Spinal cord (tissue), 10 donors: ENCODE results near the gene TXLNB. TPM values are rescaled to one million over a fixed set of nuclear protein-coding genes. Genes with fewer than 3 reads are reported as not detected.
"Not testable (repeated sequence)": the region's sequence is repeated elsewhere in the genome, so short reads cannot be mapped to it uniquely, and the experiment has no call there.

Source experiments
- DNase-seq, 6 donors: peaks; one replicate each; pipeline versions ENCODE4 v3.0.0 to v3.0.0-alpha.2; 2013 to 2015; ENCODE audit warnings: low spot score in 6 of 6, low read depth in 4 of 6
- H3K27ac ChIP-seq: one replicate; pipeline ENCODE4 v1.5.1; 2013; ENCODE audit warnings: low read depth, low read length, control low read depth
- H3K27me3 ChIP-seq: one replicate; pipeline ENCODE4 v1.6.1; 2013; ENCODE audit warnings: low read length; ENCODE audit not compliant: control insufficient read depth, insufficient read depth
- H3K36me3 ChIP-seq: one replicate; pipeline ENCODE4 v1.6.1; 2013; ENCODE audit warnings: low read length; ENCODE audit not compliant: control insufficient read depth, insufficient read depth
- H3K4me1 ChIP-seq: one replicate; pipeline ENCODE4 v1.6.1; 2013; ENCODE audit warnings: low read length; ENCODE audit not compliant: control insufficient read depth, insufficient read depth
- H3K4me3 ChIP-seq: one replicate; pipeline ENCODE4 v1.5.1; 2013; ENCODE audit warnings: low read depth, low read length, control low read depth
- H3K9me3 ChIP-seq: one replicate; pipeline ENCODE4 v1.6.1; 2013; ENCODE audit warnings: low read length; ENCODE audit not compliant: control insufficient read depth, insufficient read depth
- WGBS: methylation state at CpG from one replicate; pipeline ENCODE4 v1.1.5; 2013; ENCODE audit warnings: missing lambda C conversion rate; ENCODE audit not compliant: insufficient coverage; 5-methylcytosine and 5-hydroxymethylcytosine counted together
- polyA plus RNA-seq, 2 donors: library from polyadenylated mRNA; unstranded; fragments of 120-200 nt; gene quantifications; one replicate each; pipeline ENCODE4 v1.2.1, GENCODE V29; 2013; ENCODE audit not compliant: insufficient read length in 2 of 2
- total RNA-seq, 2 donors: library from RNA; depleted of rRNA in 1 of 2; stranded (reverse); fragments of 120-200 nt in 1 of 2; fragments of >200 nt in 1 of 2; gene quantifications; one replicate each; pipeline versions ENCODE4 v1.2.3 to v1.2.4, GENCODE V29; 2013 to 2014
- donor health status: healthy.

Gene TXLNB
- total and polyA plus RNA-seq, 4 donors, result 2.0 to 7.1 (median 2.6) TPM

DNA sequence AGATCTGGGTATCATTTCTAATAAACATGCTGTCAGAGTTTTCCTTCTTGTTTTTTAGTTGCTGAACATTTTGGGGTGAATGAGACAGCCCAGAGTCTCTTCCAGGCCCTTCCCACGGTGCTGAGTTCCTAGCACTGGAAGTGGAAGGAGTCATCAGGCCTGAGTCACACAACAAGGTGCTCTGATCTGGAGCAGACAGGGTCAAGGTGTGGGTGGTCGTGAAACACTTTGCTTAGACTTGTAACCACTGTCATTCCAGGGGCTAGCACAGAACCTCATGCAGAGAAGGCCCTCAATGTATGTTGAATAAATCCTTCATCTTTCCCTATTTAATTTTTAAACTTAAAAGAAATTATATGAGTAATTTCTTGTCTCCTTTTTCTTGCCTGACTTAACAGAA, 60.6 kb downstream of the TXLNB start:
- no peak for DNase-seq
- no peak overlapping the region for H3K27ac ChIP-seq
- 0% methylated on average over 1 of the region's 2 CpGs for WGBS
- H3K36me3 ChIP-seq, result no peaks in the 10 kb centered on the region
- no peaks in the 10 kb centered on the region for H3K9me3 ChIP-seq
- no peaks in the 10 kb centered on the region for H3K27me3 ChIP-seq
- no peak overlapping the region for H3K4me3 ChIP-seq
- H3K4me1 ChIP-seq, result no peaks in the 10 kb centered on the region

DNA sequence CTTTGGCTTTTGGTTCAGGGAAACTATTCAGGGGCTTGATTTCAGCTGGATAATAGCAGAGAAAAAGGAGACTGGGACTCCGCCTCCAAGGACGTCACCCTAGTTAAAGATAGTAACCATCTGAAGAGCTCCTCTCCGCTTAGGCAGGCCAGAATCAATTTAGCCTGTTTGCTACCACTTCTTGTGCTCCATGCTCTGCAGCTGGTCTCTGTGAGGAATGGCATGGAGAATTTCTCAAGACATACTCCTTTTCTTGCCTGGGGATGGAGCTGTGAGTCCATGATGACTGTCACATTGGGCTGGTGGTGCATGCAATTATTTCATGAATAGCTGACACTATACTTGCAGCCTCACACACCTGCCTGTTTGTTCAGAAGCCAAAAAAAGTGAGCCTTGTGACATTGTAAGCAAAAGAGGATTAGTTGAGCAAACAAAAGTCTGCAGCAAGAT, 61.4 kb downstream of the TXLNB start:
- Histone ChIP-seq H3K27me3 (no peaks in the 10 kb centered on the region), H3K9me3 (no peaks in the 10 kb centered on the region), H3K36me3 (no peaks in the 10 kb centered on the region), H3K27ac (no peak overlapping the region), H3K4me1 (no peaks in the 10 kb centered on the region), H3K4me3 (no peak overlapping the region)
- peak in 1 of 6 donors; percentile 20 for DNase-seq
- WGBS, result 65% methylated on average over 2 of the region's 3 CpGs

DNA sequence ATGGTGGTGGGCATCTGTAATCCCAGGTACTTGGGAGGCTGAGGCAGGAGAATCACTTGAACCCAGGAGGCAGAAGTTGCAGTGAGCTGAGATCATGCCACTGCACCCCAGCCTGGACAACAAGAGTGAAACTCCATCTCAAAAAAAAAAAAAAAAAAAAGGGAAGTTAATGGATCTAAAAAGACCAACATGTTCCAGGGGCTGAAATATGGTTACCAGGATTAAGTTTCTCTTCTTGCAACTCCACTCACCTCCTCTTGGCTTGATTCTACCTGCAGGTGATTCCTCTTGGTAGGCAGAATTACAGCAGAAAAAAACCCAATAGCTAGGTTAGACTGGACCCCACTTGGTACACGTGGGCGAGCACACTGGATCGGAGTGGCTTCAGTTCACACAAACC, 63.4 kb downstream of the TXLNB start:
- H3K27me3 ChIP-seq, H3K27ac ChIP-seq, H3K36me3 ChIP-seq, H3K4me3 ChIP-seq, H3K4me1 ChIP-seq, H3K9me3 ChIP-seq, DNase-seq: not testable (repeated sequence)
- 100% methylated on average over 3 of the region's 3 CpGs for WGBS

DNA sequence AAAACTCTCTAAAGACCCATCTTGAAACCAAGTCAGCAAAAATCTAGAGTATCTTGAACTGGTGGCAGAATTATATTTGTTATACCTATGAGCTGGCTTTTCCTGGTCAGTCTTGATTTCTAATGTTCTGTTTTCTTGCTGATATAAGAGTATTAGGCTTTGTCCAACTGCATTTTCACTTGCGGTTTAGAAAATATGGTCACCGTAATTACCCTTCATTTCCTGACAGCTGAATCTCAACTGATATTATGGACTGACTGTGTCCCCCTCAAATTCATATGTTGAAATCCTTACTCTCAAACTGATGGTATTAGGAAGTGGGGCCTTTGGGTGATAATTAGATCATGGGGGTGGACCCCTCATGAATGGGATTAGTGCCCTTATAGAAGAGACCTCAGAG, 72.1 kb downstream of the TXLNB start:
- H3K4me1 ChIP-seq, result peaks cover 6% of the 10 kb centered on the region
- no peaks in the 10 kb centered on the region for H3K36me3 ChIP-seq
- H3K9me3 ChIP-seq, result peaks cover 2% of the 10 kb centered on the region
- H3K27ac ChIP-seq, result peak overlapping the region; percentile 61
- H3K4me3 ChIP-seq, result no peak overlapping the region
- DNase-seq, result no peak
- 100% methylated on average over 2 of the region's 2 CpGs for WGBS
- H3K27me3 ChIP-seq, result no peaks in the 10 kb centered on the region

DNA sequence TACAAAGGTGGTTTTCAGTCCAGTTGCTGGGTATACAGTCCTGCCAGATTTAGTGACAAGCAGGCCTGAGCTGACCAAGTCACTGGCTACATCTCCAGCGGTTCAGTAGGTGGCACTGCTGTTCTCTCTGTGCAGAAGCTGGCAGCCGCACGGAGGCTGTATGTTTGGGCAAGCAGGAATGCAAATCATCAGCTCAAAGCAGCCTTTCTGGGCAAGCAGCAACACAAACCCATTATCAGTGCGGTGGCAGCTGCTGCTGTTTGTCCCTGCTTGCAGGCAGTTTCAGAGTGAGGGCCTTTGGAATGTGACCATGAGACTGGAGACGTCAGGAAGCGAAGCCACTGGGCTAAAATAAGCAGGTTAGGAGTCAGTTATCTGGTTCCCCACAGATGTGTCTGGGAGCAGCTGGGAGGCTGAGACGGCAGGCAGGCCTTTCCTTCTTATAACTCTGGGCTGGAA, 72.5 kb downstream of the TXLNB start:
- Histone ChIP-seq H3K4me3 (no peak overlapping the region), H3K27me3 (no peaks in the 10 kb centered on the region), H3K36me3 (no peaks in the 10 kb centered on the region), H3K9me3 (peaks cover 2% of the 10 kb centered on the region), H3K27ac (peak overlapping the region; percentile 61), H3K4me1 (peaks cover 6% of the 10 kb centered on the region)
- DNase-seq, result peak; percentile 64 to 94 (median 82)
- 4% methylated on average over 6 of the region's 7 CpGs for WGBS

DNA sequence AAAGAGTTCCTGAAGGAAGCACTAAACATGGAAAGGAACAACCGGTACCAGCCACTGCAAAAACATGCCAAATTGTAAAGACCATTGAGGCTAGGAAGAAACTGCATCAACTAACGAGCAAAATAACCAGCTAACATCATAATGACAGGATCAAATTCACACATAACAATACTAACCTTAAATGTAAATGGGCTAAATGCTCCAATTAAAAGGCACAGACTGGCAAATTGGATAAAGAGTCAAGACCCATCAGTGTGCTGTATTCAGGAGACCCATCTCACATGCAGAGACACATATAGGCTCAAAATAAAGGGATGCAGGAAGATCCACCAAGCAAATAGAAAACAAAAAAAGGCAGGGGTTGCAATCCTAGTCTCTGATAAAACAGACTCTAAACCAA, 79.3 kb downstream of the TXLNB start:
- not testable (repeated sequence) for DNase-seq, H3K4me3 ChIP-seq, H3K9me3 ChIP-seq, H3K27ac ChIP-seq, H3K36me3 ChIP-seq, H3K4me1 ChIP-seq, H3K27me3 ChIP-seq
- WGBS, result no CpG with 5 or more reads among the region's 2 CpGs

DNA sequence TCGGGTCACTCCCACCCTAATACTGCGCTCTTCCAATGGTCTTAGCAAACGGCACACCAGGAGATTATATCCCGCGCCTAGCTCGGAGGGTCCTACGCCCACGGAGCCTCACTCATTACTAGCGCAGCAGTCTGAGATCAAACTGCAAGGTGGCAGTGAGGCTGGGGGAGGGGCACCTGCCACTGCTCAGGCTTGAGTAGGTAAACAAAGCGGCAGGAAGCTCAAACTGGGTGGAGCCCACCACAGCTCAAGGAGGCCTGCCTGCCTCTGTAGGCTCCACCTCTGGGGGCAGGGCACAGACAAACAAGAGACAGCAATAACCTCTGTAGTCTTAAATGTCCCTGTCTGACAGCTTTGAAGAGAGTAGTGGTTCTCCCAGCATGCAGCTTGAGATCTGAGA, 81.0 kb downstream of the TXLNB start:
- not testable (repeated sequence) for H3K36me3 ChIP-seq, DNase-seq, H3K27me3 ChIP-seq, H3K4me1 ChIP-seq, H3K27ac ChIP-seq, H3K9me3 ChIP-seq, H3K4me3 ChIP-seq
- 70% methylated on average over 2 of the region's 10 CpGs for WGBS

DNA sequence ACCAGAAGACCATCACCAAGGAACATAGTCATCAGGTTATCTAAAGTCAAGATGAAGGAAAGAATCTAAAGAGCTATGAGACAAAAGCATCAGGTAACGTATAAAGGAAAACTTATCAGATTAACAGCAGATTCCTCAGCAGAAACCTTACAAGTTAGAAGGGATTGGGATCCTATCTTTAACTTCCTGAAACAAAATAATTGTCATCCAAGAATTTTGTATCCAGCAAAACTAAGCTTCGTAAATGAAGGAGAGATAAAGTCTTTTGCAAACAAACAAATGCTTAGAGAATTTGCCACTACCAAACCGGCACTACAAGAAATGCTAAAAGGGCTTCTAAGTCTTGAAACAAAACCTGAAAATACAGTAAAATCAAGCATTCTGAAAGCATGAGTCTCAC, 86.0 kb downstream of the TXLNB start:
- H3K36me3 ChIP-seq, result no peaks in the 10 kb centered on the region
- peaks cover 10% of the 10 kb centered on the region for H3K9me3 ChIP-seq
- 80% methylated on average over 1 of the region's 3 CpGs for WGBS
- no peaks in the 10 kb centered on the region for H3K4me1 ChIP-seq
- no peak for DNase-seq
- H3K27me3 ChIP-seq, result no peaks in the 10 kb centered on the region
- no peak overlapping the region for H3K27ac ChIP-seq
- H3K4me3 ChIP-seq, result no peak overlapping the region

DNA sequence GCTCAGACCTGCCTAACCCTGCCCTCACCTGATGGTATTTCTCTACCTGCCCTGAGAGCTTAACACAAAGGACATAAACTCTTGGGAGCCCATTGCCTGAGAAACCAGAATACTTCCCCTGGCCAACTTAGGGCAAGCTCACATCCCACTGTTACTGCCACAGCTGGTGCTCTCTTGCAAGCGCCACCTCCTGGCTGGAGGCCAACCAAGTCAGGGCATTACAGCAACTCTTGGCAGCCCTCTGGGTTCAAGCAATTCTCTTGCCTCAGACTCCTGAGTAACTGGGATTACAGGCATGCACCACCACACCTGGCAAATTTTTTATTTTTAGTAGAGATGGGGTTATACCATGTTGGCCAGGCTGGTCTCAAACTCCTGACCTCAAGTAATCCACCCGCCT, 86.8 kb downstream of the TXLNB start:
- H3K4me3 ChIP-seq, result no peak overlapping the region
- H3K27ac ChIP-seq, result no peak overlapping the region
- peaks cover 7% of the 10 kb centered on the region for H3K9me3 ChIP-seq
- H3K27me3 ChIP-seq, result no peaks in the 10 kb centered on the region
- H3K36me3 ChIP-seq, result no peaks in the 10 kb centered on the region
- H3K4me1 ChIP-seq, result no peaks in the 10 kb centered on the region
- 88% methylated on average over 1 of the region's 2 CpGs for WGBS
- no peak for DNase-seq

DNA sequence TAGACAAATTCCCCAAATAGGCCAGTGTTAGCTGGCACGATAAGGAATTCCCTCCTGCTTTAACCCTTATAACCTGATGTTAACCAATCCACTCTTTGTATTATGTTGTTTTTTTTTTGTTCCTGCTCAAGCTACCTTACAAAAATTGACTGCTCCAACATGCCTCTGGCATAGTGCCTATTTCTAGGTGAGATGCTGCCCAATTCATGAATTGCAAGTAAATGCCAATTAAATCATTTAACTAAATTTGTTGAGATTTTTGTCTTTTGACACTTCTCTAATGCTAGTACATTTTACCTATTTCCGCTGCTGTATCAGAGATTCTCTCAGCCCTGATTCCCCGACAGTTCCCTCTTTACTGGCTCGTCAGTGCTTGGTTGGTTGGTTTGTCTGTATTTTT, 90.4 kb downstream of the TXLNB start:
- Histone ChIP-seq H3K36me3 (no peaks in the 10 kb centered on the region), H3K4me1 (no peaks in the 10 kb centered on the region), H3K9me3 (peaks cover 6% of the 10 kb centered on the region), H3K27ac (no peak overlapping the region), H3K4me3 (no peak overlapping the region), H3K27me3 (no peaks in the 10 kb centered on the region)
- 100% methylated on average over 1 of the region's 4 CpGs for WGBS
- DNase-seq, result no peak
